C1 segment of cervical spinal cord (tissue), 14 donors: Measurements from ENCODE around the gene ISLR.
A peak's percentile ranks its signal among the peaks of the same experiment; 100 is the strongest.

ENCODE experiments used
- DNase-seq, 14 donors: peaks; one replicate each; lab custom pipeline; 2025; lab: John Stamatoyannopoulos, UW

ISLR gene

GRCh38 chr15:74193905-74194304, 20.4 kb downstream of the ISLR start:
- no peak for DNase-seq

- no peak for DNase-seq
Measured at GRCh38 chr15:74194572-74195559, 21.4 kb downstream of the ISLR start.

- DNase-seq = no peak
Measured at GRCh38 chr15:74196175-74196574, 22.7 kb downstream of the ISLR start.

- DNase-seq = no peak
Measured at GRCh38 chr15:74197176-74197965, 23.9 kb downstream of the ISLR start.

GRCh38 chr15:74199297-74199652, 25.8 kb downstream of the ISLR start:
- no peak for DNase-seq

- no peak for DNase-seq
Measured at GRCh38 chr15:74200412-74200815, 26.9 kb downstream of the ISLR start.

- DNase-seq = no peak
Measured at GRCh38 chr15:74200871-74201419, 27.4 kb downstream of the ISLR start.

- no peak for DNase-seq
Measured at GRCh38 chr15:74201710-74202420, 28.4 kb downstream of the ISLR start.

- DNase-seq = no peak
Measured at GRCh38 chr15:74202452-74203401, 29.2 kb downstream of the ISLR start, which contains the start of gene STRA6. TSS of gene STRA6 (minus strand) at chr15:74202787. CDS start at chr15:74202267, 520 bp downstream.

GRCh38 chr15:74203914-74204431, 30.5 kb downstream of the ISLR start:
- peak in 1 of 14 donors; percentile 35 for DNase-seq

- DNase-seq = no peak
Measured at GRCh38 chr15:74205582-74205947, 32.1 kb downstream of the ISLR start.

GRCh38 chr15:74206801-74207281, 33.3 kb downstream of the ISLR start:
- DNase-seq = peak in 3 of 14 donors; percentile 2 to 83 (median 5)

- DNase-seq = no peak
Measured at GRCh38 chr15:74207652-74208440, 34.3 kb downstream of the ISLR start.

GRCh38 chr15:74208496-74208895, 35.0 kb downstream of the ISLR start:
- no peak for DNase-seq

GRCh38 chr15:74208901-74209559, 35.5 kb downstream of the ISLR start:
- DNase-seq = no peak

- DNase-seq = no peak
Measured at GRCh38 chr15:74209560-74209958, 36.0 kb downstream of the ISLR start.

GRCh38 chr15:74209997-74210671, 36.6 kb downstream of the ISLR start:
- DNase-seq = no peak

GRCh38 chr15:74210729-74211128, 37.2 kb downstream of the ISLR start:
- DNase-seq = no peak
